ENCODE data around the gene SOX6.

SOX6 gene

DNA sequence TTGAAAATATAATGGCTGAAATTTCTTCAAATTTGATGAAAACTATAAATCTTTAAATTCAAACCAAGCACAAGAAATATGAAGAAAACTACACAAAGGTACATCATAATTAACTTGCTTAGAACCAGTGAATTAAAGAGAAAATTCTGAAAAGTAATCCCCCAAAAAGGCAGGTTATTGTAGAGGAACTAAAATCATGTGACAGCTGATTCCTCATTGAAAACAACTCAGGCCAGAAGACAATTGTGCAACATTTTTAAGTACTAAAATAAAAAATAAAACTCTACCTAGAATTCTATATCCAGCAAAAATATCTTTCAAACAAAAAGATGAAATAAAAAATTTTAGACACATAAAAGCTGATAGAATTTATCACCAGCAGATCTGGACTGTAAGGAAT lies 90.3 kb downstream of the SOX6 start:
- DNase-seq (ENCODE audit: low read depth): no peak

DNA sequence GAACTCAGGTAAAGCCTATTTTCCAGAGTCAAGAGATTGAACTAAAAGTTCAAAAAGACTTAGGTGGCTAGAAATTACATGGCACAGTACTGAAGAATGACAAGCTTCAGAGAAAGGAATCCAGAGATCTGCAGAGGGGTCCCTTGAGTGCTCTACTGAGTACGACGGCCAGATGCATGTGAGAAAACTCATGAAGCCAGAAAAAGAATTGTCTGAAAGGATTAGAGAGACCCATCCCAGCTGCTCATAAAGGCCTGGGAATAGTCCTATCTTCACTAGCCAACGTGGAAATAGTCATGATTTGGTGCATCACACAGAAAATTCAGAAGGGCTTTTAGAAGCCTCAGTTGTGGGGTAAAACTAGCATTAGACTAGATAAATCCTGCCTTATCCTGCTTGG lies 91.3 kb downstream of the SOX6 start:
- no peak for DNase-seq (ENCODE audit: low read depth)

- DNase-seq (ENCODE audit: low read depth): no peak
These were observed 93.7 kb downstream of the SOX6 start for GRCh38 chr11:16262645-16262955.

GRCh38 chr11:16261836-16262644 lies 94.3 kb downstream of the SOX6 start:
- no peak for DNase-seq (ENCODE audit: low read depth)

DNA sequence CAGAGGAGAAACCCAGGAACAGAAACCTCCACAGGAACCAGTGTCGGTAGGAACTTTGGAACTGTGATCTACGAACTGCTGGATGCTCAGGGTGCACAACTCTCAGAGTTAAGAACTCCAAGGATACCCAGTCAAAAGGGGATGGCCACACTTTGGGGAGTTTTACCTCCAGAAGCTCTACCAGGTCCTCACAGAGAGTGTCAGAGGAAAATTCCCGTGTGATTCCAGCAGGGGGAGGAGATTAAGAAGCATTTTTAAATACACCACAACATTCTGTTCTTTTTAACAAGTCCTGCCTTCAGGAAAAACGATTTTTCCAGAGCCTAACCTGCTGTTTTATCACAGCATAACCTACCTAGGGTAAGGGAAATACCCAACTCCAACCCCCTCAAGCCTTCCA lies 104.0 kb downstream of the SOX6 start:
- DNase-seq (ENCODE audit: low read depth): no peak

DNA sequence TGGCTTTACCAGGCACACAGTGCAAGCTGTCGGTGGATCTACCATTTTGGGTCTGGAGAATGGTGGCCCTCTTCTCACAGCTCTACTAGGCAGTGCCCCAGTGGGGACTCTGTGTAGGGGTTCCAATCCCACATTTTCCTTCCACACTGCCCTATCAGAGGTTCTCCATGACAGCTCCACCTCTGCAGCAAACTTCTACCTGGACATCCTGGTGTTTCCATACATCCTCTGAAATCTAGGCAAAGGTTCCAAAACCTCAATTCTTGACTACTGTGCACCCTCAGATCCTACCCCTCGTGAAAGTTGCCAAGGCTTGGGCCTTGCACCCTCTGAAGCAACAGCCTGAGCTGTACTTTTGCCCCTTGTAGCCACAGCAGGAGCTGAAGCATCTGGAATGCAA lies 108.1 kb downstream of the SOX6 start:
- DNase-seq (ENCODE audit: low read depth): no peak

DNA sequence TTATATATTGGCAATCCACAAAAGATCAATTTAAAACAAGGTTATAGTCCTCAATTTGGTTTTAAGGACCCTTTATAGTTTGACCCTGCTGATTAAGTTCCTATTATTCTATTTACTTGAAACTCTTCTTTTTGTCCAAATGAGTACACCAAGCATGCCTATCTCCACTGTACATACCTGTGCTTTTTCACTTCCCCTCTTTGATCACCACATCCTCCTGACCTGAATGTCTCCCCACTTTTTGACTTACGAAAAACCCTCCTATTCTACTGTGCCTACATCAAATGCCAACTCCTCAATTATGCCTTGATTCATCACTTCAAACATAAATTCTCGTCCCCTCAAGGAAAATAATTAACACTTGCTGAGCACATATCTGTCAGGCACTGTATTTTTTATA lies 113.5 kb downstream of the SOX6 start:
- no peak for DNase-seq (ENCODE audit: low read depth)

DNA sequence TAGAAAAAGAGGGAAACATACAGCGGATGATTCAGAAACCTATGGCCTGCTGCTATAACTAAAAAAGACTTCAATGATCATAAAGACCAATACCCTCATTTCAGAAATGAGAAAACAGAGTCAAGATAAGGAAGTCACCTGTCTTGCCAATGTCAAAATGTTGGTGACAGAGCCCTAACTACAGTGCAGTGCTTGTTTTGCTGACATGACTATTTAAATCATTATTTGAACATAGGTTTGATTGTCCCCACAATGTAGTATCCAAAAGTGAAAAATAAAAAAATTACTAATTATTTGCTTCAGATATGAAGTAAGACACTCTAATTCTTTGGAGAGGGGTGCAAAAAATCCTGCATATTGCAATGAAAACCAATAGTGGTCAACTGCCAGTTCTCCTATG lies 115.7 kb downstream of the SOX6 start:
- DNase-seq (ENCODE audit: low read depth): no peak

DNA sequence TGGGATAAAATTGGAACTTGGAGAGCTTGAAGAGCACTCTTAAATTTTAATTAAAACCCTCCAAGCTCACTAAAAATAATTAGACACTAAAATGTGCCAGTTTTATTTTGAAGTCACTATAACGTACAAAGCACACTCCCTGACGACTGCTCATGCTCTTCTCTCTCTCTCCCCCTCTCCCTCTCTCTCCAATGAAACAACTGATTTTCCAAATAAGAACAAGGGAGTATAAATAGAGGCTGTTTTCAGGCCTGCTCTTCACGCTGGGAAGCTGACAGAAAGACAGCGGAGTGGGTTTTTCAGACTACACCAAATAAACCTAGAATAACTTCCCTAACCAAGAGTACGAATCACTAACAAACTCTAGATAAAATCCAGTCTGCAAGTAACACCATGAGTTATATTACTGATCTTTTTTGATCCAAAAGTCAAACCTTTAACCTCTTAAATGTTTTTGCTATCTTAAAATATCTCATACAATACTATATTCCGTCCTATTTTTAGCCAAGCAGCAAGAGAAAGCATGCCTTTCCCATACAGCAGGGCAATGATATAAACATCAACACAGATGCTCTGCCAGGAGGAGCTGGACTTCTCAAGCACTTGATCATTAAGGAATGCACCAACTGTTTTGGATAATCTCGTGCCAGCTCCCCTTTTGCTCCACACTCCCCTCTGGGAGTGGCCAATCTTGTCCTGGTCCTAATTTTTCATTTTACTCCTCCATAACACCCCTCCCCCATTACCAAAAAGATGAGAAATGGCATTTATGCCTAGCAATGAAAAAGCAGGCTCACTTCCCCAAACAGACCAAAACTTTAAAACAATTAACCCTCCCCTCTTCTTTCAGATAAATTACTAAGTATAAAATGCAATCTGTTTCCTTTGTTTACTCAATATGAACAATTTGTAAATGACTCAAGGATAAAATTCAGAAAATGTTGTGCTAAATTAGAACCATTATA lies 116.9 kb downstream of the SOX6 start:
- no peak for DNase-seq (ENCODE audit: low read depth)

- DNase-seq (ENCODE audit: low read depth): no peak
These were observed 130.1 kb downstream of the SOX6 start for GRCh38 chr11:16226245-16226644.

DNA sequence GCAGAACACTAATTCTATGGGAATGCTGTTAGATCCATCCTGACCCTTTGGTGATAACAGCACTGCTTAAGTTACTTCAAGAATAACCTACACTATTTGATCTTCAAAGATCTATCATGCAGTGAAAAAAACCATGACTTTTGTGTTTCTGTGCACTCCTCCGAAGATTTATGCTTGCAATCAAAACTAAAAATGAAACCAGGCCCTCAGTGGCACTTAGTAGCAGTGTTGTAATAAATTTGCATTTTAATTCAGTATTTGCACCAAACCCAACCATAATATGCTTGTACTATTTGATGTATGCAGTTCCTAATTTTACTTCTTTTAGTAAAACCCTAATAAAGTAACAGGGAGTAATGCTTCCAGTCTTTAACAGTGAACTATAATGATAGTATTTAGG lies 130.7 kb downstream of the SOX6 start:
- no peak for DNase-seq (ENCODE audit: low read depth)

DNA sequence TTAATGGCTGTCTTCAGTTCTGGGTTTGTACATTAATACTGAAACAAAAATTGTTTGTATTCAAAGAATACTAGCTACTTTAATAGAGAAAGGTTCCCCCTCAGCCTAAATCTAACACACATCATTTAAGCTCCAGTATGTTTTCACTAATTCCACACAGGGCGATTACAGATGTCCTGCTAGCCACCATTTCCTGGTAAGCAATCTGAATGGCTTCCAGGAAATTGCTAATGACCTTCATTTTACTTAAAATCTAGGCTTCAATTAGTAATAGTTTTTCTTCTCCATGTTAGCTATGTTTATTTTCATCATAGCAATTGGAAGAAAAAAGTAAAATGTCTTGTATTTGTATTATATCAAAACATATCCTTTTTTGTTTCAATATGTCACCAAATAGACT lies 132.8 kb downstream of the SOX6 start:
- no peak for DNase-seq (ENCODE audit: low read depth)

DNA sequence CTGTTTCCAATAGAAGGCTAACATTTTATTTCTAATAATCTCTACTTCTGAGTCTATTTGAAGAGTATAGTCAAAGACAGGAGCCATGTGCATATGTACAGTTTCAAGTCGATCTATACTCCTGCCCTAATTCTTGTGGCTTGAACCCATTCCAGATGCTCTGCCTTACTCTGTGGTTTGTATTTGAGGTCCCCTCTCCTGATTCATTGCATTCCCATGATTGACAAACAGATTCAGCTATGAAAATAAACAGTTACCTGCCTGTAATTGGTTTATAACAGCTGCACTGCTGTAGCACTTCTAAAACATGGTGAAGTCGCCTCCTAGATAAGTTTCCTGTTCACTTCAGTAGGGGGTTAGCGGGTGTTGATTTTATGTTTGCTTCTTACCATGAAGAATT lies 138.7 kb downstream of the SOX6 start:
- no peak for DNase-seq (ENCODE audit: low read depth)

GRCh38 chr11:16216831-16217230 lies 139.5 kb downstream of the SOX6 start:
- no peak for DNase-seq (ENCODE audit: low read depth)

DNA sequence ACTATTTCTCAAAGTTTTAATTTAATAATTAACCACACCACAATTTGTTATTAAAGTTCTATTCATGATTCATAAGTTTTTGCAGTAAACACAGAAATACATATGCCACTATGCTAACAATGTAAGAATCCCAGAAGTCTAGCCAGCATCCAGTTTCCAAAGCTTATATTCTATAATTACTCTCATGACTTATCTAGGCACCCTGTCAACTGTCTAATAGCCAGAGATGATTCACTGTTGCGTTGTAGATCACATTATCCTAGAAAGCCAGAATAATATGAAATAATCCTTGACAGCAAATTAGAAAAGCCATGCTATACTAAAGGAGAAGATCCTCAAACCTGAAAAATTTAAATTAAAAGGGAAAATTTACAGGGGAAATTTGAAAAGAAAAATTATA lies 141.0 kb downstream of the SOX6 start:
- DNase-seq (ENCODE audit: low read depth): no peak

DNA sequence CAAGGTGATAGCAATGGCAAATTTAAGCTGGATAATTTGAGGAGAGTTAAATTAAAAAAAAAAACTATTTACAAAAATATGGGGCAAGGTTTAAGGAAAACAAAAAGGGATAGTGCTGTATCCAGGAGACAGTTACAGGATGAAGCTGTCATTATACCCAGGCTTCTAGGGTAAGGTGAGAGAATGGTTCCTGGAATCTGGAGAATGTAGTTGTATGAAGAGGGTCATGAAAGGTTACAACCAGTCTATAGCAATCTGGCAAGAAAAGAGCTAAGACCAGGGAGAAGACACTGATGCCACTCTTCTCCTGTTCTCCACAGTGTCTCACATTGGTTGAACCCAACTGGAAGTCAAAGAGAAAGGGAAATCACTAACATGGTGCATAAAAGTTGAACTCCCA lies 144.9 kb downstream of the SOX6 start:
- DNase-seq (ENCODE audit: low read depth): no peak

- DNase-seq (ENCODE audit: low read depth): no peak
These were observed 152.1 kb downstream of the SOX6 start for GRCh38 chr11:16204261-16204660.

GRCh38 chr11:16195651-16196050 lies 160.7 kb downstream of the SOX6 start:
- no peak for DNase-seq (ENCODE audit: low read depth)

GRCh38 chr11:16194566-16194965 lies 161.8 kb downstream of the SOX6 start:
- no peak for DNase-seq (ENCODE audit: low read depth)

DNA sequence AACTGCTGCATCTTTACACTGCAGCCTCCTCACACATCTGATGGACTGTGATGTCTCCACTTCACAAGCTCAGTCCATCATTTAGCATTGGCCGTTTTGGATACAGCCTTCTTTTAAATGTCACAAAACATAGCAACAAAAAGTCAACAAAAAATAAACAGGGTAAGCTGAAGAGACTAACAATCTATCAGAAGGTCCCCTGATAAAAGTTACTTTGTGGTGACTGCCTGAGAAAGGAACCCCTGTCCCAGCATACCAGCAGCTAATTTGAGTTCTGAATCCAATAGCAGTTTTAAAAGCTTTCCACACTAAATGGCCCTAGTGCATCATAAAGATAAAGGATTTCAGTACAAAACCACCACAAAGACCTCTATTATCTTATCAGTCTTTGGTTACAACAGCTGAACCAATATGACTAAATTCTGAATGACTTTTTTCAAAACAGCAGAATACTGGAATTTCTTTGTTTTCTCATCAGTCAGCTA lies 162.4 kb downstream of the SOX6 start:
- DNase-seq (ENCODE audit: low read depth): no peak

DNA sequence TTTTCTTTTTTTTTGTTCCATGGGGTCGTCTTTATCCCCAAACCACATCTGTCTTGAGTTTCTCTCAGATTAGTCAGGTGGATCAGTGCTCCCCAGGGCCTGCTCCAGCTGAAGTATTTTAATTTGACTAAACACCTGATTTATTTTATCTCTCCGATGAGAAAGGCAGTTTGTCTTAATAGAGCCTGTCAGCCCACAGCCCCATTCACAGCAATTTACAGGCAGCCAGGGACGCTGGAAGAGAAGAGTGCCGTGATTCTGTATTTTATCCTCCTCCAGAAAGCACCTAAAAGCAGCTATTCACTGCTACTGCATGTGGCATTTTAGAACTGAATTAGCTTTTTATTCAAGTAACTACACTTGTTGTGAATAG lies 164.5 kb downstream of the SOX6 start:
- no peak for DNase-seq (ENCODE audit: low read depth)

- DNase-seq (ENCODE audit: low read depth): no peak
These were observed 165.0 kb downstream of the SOX6 start for GRCh38 chr11:16191212-16191867.

DNA sequence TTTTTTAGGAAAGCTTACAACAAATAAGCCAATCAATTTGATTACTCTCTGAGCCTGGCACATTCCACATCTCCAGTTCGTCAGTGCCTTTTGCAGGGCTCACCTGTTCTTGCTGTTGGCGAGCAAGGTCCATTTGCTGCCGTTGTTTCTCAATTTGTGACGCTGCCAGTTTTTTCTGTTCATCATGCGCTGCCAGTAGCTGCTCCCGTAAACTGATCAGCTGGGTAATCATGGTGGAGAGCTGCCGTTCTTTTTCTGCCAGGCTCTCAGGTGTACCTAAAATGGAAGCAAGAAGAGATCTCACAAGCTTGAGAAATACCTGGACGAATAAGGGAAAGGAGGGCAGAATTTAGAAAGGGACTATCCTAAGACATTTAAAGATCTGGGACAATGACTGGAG lies 169.7 kb downstream of the SOX6 start:
- no peak for DNase-seq (ENCODE audit: low read depth)
